Nephron (organoid): ENCODE measurements around the gene LRBA.

Experiments used
- H3K27ac Mint-ChIP-seq, 3 experiments: 2 replicates each; pipeline ENCODE4 v1.8.0; 2020; ENCODE audit warnings: mixed read lengths in 3 of 3, mild to moderate bottlenecking in 2 of 3, moderate library complexity in 1 of 3
- H3K27me3 Mint-ChIP-seq: 2 replicates; pipeline ENCODE4 v1.8.0; 2021; ENCODE audit warnings: low read depth, mild to moderate bottlenecking, moderate library complexity, mixed read lengths
- H3K36me3 Mint-ChIP-seq: 2 replicates; pipeline ENCODE4 v1.8.0; 2020; ENCODE audit warnings: low read depth, mixed read lengths
- H3K4me1 Mint-ChIP-seq: 2 replicates; pipeline ENCODE4 v1.8.0; 2020; ENCODE audit warnings: mixed read lengths
- H3K4me3 Mint-ChIP-seq, 3 experiments: 2 replicates each; pipeline ENCODE4 v1.8.0; 2020; ENCODE audit warnings: mild to moderate bottlenecking in 3 of 3, mixed read lengths in 3 of 3, moderate library complexity in 2 of 3
- H3K9me3 Mint-ChIP-seq: 2 replicates; pipeline ENCODE4 v1.8.0; 2020; ENCODE audit warnings: mixed read lengths
- TF ChIP-seq, protein P1 (sequence below), 3 experiments: fragments of 200-600 bp; sonication (generic); IDR thresholded peaks; one replicate each; pipeline ENCODE4 v1.5.0; 2021; ENCODE audit warnings: antibody characterized with exemption in 3 of 3; ENCODE audit not compliant: unreplicated experiment in 3 of 3

The LRBA gene

DNA sequence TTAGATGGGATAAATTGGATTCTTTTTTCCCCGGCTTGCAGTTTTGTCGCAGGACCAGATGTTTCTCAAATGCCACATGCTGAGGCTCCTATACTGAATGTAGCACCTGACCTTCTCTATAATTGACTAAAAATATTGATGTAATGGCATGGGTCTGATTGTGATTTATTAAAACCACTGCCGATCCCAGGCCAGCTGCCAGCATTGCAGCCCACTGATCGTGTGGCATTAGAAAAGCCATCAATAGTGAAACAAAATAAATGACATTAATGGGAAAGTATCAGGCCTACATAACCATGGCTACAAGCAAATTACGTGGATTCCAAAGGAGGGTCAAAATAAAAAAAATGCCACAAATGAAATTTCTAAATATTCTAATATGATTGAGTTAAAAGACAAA lies 334.4 kb downstream of the LRBA start:
- H3K36me3 Mint-ChIP-seq = peaks cover 5% of the 10 kb centered on the region
- H3K4me1 Mint-ChIP-seq = no peaks in the 10 kb centered on the region
- H3K27ac Mint-ChIP-seq = no peak overlapping the region
- H3K9me3 Mint-ChIP-seq = no peaks in the 10 kb centered on the region
- H3K4me3 Mint-ChIP-seq = no peak overlapping the region
- TF ChIP-seq, protein P1, sequence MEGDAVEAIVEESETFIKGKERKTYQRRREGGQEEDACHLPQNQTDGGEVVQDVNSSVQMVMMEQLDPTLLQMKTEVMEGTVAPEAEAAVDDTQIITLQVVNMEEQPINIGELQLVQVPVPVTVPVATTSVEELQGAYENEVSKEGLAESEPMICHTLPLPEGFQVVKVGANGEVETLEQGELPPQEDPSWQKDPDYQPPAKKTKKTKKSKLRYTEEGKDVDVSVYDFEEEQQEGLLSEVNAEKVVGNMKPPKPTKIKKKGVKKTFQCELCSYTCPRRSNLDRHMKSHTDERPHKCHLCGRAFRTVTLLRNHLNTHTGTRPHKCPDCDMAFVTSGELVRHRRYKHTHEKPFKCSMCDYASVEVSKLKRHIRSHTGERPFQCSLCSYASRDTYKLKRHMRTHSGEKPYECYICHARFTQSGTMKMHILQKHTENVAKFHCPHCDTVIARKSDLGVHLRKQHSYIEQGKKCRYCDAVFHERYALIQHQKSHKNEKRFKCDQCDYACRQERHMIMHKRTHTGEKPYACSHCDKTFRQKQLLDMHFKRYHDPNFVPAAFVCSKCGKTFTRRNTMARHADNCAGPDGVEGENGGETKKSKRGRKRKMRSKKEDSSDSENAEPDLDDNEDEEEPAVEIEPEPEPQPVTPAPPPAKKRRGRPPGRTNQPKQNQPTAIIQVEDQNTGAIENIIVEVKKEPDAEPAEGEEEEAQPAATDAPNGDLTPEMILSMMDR (IDR thresholded peaks at IDR 0.05; ENCODE audit: unreplicated experiment in 3 of 3) = no peak
- no peaks in the 10 kb centered on the region for H3K27me3 Mint-ChIP-seq

DNA sequence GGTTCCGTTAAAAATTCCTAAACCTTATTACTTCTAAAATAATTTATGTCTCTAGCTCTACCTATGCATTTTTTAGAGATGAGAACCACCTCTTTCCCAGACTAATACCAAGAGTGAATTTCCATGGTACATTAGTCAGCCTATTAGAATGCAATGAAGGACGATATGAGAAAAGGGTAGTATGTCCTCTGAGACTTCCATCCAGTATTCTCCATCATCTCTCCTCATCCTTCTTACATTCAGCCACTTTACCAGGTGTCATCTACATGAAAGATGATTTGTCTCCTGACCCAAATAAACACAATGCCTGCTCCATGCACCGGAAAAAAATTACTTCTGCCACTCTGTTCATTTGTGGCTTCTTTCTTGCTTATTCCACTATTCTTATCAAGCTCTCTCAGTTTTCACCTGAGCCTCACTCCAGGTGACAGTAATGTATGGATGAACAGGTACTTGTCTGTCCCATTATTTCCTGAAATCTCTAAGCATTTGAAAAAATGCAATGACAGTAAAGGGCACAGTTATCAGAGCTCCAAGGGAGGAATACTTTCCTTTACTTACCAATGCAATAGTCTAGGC lies 335.2 kb downstream of the LRBA start:
- H3K27me3 Mint-ChIP-seq = no peaks in the 10 kb centered on the region
- H3K4me1 Mint-ChIP-seq = no peaks in the 10 kb centered on the region
- no peak overlapping the region for H3K27ac Mint-ChIP-seq
- no peak overlapping the region for H3K4me3 Mint-ChIP-seq
- H3K9me3 Mint-ChIP-seq = no peaks in the 10 kb centered on the region
- H3K36me3 Mint-ChIP-seq = peaks cover 5% of the 10 kb centered on the region
- TF ChIP-seq, protein P1 (IDR thresholded peaks at IDR 0.05; ENCODE audit: unreplicated experiment in 3 of 3) = no peak

DNA sequence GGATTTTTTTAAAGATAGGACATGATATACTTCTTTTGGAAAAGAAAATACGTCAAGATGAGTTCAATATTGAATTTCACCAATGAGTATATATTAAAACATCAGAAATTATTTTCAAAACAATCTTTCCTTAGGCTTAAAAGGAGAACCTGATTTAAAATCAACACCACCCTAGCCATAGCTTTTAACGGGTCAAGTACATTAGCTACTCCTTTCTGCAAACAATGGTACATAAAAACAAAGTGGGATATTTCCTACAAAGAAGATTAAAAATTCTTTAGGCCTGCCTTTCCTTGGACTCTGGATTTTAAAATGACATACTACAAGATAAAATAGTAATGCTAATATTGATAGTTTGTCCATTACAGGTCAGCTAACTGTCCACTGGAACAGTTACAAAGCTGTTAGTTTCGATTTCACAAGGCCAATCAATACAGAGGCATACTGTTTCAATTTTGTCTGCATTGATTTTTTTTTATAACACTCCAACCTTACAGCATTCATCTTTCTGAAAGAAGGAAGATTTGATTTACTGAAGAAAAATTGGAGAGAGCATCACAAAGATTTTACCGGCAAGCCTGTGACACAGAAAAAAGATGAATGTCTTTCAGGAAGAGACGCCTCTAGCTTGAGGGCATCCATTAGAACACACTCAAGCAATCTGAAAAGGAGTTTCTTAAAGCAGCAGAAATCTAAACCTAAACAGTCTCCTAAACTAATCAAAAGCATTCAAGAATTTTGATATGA lies 335.9 kb downstream of the LRBA start:
- TF ChIP-seq, protein P1 (IDR thresholded peaks at IDR 0.05; ENCODE audit: unreplicated experiment in 3 of 3) = no peak
- Mint-ChIP-seq H3K27ac (no peak overlapping the region), H3K36me3 (peaks cover 5% of the 10 kb centered on the region), H3K27me3 (no peaks in the 10 kb centered on the region), H3K9me3 (no peaks in the 10 kb centered on the region), H3K4me3 (no peak overlapping the region), H3K4me1 (no peaks in the 10 kb centered on the region)

DNA sequence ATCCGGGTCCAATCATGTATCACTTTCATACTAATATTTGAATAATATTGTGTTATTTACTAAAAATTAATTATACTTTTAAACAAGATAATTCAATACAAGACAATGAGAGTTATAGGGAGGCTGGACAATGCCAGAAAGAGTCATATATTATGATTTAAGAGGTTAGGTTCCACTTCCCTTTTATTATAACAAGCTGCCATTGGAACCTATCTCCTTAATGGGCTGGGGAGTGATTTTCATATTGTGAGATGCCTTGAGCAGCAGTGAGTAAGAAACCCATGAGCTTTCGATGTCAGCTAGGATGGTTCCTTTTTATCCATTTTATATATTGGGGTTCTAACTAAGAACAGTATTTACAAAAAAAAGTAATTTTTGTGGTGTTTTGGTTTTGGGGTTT lies 341.3 kb downstream of the LRBA start:
- no peak overlapping the region for H3K4me3 Mint-ChIP-seq
- no peaks in the 10 kb centered on the region for H3K4me1 Mint-ChIP-seq
- H3K36me3 Mint-ChIP-seq = no peaks in the 10 kb centered on the region
- TF ChIP-seq, protein P1 (IDR thresholded peaks at IDR 0.05; ENCODE audit: unreplicated experiment in 3 of 3) = no peak
- H3K27ac Mint-ChIP-seq = no peak overlapping the region
- H3K9me3 Mint-ChIP-seq = no peaks in the 10 kb centered on the region
- H3K27me3 Mint-ChIP-seq = no peaks in the 10 kb centered on the region

DNA sequence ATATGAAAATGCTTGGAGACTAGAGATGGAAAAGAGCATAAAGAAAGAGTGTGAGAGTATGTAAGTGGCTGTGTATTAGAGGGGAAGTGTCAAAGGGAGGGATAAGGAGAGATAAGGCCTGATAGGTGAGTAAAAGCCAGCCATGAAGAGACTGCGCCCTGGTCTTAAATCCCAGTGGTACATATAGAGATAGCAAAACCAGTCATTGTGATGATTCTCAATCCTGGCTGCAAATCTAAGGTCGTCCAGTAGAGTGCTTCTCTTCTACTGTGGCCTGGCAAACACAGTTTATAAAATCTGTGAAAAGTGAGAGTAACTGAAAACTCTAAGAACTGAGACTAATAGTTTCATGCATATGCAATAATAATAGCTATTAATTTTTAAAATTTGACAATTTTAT lies 346.3 kb downstream of the LRBA start:
- TF ChIP-seq, protein P1 (IDR thresholded peaks at IDR 0.05; ENCODE audit: unreplicated experiment in 3 of 3) = no peak
- Mint-ChIP-seq H3K27me3 (no peaks in the 10 kb centered on the region), H3K27ac (no peak overlapping the region), H3K4me3 (no peak overlapping the region), H3K4me1 (no peaks in the 10 kb centered on the region), H3K36me3 (no peaks in the 10 kb centered on the region), H3K9me3 (no peaks in the 10 kb centered on the region)

DNA sequence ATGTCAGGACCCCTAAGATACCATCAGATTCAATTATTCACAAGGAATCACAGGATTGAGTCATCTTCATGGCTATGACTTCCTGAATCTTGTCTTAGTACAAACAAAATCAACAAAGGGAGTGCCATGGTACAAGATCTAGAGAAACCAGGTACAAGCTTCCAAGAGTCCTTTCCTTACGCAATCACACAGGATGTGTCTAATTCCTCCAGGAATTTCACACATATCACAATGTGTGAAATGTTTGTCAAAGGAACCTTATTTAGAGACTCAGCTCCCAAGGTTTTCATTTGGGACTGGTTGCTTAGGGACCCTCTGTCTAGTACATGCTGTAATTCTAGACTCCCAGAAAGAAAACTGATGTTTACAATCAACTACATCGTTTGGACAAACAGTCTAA lies 350.1 kb downstream of the LRBA start:
- Mint-ChIP-seq H3K27me3 (no peaks in the 10 kb centered on the region), H3K4me1 (no peaks in the 10 kb centered on the region), H3K9me3 (no peaks in the 10 kb centered on the region), H3K36me3 (peaks cover 5% of the 10 kb centered on the region), H3K4me3 (no peak overlapping the region), H3K27ac (no peak overlapping the region)
- TF ChIP-seq, protein P1 (IDR thresholded peaks at IDR 0.05; ENCODE audit: unreplicated experiment in 3 of 3) = no peak
